SK-N-SH (cell line): ENCODE measurements around the gene NDUFC2.

Source experiments
- CTCF ChIP-seq: fragments of 200-600 bp; sonication (generic); IDR thresholded peaks from 2 replicates; pipeline ENCODE4 v1.6.1; 2017; ENCODE audit warnings: antibody characterized with exemption, mild to moderate bottlenecking, moderate library complexity
- EP300 ChIP-seq, 2 experiments: IDR thresholded peaks; 2 replicates each; pipeline versions ENCODE4 v1.4.0 to v1.6.1; 2012; ENCODE audit warnings: borderline replicate concordance in 1 of 2, low read depth in 1 of 2, low read length in 1 of 2
- RCOR1 ChIP-seq: fragments of 150-350 bp; IDR thresholded peaks from 2 replicates; pipeline ENCODE4 v1.6.1; 2017; ENCODE audit warnings: antibody characterized with exemption, low read length
- RFX5 ChIP-seq: IDR thresholded peaks from 2 replicates; pipeline ENCODE4 v1.6.1; 2012; ENCODE audit warnings: mild to moderate bottlenecking, improper control_type of control experiment, low read length
- TEAD4 ChIP-seq: IDR thresholded peaks from 2 replicates; pipeline ENCODE4 v1.4.0; 2012; ENCODE audit warnings: mild to moderate bottlenecking, borderline replicate concordance; ENCODE audit not compliant: insufficient read depth
- USF2 ChIP-seq: fragments of 150-350 bp; IDR thresholded peaks from 2 replicates; pipeline ENCODE4 v1.6.1; 2017; ENCODE audit warnings: antibody characterized with exemption, low read length, low read depth, borderline replicate concordance
- YY1 ChIP-seq: IDR thresholded peaks from 2 replicates; pipeline ENCODE4 v1.4.0; 2012; ENCODE audit warnings: low read depth, mild to moderate bottlenecking

DNA sequence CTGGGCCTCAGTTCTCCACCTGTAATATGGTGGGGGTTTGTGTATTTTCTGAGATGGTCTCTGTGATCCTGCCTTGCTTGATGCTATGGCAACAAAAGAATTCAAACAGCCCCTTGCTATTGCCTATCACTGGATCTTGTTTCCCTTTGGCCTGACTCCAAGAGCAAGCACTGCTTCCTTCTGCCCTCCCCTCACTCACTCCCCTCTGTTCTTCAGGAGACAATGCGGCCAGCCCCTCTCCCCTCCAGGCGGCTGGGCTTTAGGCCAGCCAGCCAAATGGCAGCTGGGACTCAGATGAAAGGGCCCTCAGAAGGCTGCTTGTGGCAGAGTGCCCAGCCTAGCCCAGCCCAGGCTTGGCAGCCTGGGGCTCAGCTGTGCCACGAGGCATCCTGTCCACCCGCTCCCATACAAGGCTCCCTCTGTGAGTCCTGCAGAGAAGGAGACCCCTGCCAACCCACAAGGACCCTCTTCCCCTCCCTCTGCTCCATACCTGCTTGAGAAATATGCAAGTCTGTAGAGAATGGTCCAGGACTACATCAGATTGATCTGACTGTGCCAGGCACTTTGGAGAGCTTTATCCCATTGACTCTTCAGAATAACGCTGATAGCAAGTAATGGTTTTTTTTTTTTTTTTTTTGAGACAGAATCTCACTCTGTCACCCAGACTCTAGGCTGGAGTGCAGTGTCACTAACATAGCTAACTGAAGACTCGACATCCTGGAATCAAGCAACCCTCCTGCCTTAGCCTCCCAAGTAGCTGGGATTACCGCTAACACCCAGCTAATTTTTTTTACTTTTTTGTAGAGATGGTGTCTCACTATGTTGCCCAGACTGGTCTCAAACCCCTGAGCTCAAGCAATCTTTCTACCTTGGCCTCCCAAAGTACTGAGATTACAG is 49.0 kb downstream of the NDUFC2 start:
- TF ChIP-seq CTCF, result no peak
- TF ChIP-seq RCOR1, result peak; percentile 75
- TF ChIP-seq YY1, result 0 out of 2 replicates have a peak, but pooled peaks have one; percentile 37
- no peak for TF ChIP-seq RFX5
- TF ChIP-seq EP300 (IDR thresholded peaks at IDR 0.05; ENCODE audit: borderline replicate concordance in 1 of 2, low read depth in 1 of 2, low read length in 1 of 2), result peak; percentile 61 to 68; a peak in 2 of 4 replicates
- TF ChIP-seq USF2, result no peak
- TF ChIP-seq TEAD4, result 0 out of 2 replicates have a peak, but pooled peaks have one; percentile 13
